ENCODE measurements around the gene INPP5D.
"Not testable (repeated sequence)": the region's sequence is repeated elsewhere in the genome, so short reads cannot be mapped to it uniquely, and the experiment has no call there.

The INPP5D gene

GRCh38 chr2:233178994-233179847 lies 119.1 kb downstream of the INPP5D start:
- no peak for DNase-seq (ENCODE audit: low spot score)

GRCh38 chr2:233179848-233180366 lies 119.8 kb downstream of the INPP5D start:
- no peak for DNase-seq (ENCODE audit: low spot score)

DNA sequence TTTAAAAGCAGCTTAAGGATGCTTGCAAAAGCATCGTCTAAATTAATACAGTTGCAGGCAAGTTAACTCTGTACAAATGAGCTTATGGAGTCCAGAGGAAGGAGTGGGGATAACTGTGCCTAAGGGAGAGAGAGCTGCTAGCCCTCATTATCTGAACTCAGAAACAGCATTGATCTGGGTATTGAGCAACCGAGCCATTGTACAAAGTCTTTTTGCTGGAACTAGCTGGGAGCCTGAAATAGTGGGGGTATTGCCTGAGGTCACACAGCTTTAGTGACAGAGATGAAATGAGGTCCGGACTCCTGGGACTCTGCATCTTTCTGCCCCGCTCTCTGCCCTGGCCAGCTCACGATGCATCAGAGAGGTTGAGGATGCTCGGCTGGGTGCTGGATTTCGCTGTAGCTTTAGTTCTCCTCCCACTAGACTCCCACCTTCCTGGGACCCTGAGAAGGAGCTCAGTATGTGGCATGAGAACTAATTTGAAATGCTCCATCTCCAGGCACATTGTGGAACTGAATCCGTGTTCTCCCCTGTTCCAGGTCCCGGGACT lies 123.8 kb downstream of the INPP5D start:
- no peak for DNase-seq (ENCODE audit: low spot score)

DNA sequence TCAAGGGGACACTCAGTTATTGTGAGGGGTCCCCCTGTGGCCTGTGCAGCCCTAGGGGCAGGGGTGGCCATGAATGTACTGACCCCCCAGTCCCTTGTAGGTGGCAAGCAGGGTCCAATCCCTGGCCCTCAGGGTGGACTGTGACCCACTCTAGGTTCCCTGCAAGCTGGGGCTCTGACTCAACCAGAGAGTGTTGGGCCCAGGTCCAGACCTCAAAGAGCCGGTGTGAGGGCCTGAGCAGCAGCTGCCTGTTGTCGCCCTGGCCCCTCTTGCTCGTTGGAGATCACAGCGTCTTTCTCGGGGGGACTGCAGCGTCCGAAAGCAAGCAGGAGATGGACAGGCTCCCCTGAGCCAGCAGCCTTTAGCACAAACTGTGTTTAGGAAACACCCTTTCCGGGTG lies 124.5 kb downstream of the INPP5D start:
- no peak for DNase-seq (ENCODE audit: low spot score)

- DNase-seq (ENCODE audit: low spot score): no peak
These were observed 125.2 kb downstream of the INPP5D start for GRCh38 chr2:233185330-233185729.

DNA sequence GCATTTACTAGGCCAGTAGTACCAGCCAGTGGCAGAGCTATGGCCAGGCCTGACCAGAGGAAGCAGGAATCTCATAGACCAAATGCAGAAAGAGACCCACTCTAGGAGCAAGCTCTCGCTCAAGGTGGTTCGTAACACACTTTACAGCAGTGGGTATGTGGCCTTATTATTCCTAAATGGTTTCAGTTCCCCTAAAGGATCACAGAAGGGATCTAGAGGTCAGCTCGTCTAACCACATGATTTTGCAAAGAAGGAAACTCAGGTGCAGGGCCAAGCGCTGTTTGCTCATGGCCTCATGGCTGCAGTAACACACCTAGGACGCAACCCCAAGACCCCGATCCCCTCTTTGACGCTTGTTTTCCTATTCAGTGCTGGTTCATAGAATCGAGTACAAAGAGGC lies 125.8 kb downstream of the INPP5D start:
- no peak for DNase-seq (ENCODE audit: low spot score)

- DNase-seq (ENCODE audit: low spot score): no peak
These were observed 126.7 kb downstream of the INPP5D start for GRCh38 chr2:233186851-233187250.

DNA sequence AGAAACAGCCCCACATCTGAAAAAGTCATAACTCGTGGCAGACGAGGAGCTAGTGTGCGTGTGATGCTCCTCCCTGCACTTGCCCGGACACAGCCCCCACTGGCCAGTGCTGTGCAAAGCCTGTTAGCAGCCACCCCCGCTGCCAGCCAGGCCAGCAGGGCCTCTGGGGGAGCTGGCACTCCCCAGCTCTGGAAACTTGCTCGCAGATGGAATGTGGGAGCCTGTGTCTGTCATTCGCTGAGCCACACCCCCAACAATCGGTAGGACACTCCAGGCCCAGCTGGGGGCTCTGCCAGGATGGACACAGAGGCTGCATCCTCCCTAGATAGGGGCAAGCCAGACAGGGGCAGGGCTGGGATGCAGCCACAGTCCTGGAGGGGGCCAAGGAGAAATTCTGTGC lies 128.9 kb downstream of the INPP5D start:
- no peak for DNase-seq (ENCODE audit: low spot score)

DNA sequence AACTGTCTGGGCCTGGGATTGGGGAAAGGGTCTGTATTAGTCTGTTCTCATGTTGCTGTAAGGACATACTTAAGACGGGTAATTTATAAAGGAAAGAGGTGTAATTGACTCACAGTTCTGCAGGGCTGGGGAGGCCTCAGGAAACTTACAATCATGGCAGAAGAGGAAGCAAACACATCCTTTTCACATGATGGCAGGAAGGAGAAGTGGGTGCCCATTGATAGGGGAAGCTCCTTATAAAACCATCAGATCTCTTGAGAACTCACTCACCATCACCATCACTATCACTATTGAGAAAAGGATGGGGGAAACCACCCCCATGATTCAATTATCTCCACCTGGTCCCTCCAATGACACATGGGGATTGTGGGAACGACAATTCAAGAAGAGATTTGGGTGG lies 130.9 kb downstream of the INPP5D start:
- DNase-seq (ENCODE audit: low spot score): not testable (repeated sequence)

- DNase-seq (ENCODE audit: low spot score): no peak
These were observed 133.6 kb downstream of the INPP5D start for GRCh38 chr2:233193738-233194137.

DNA sequence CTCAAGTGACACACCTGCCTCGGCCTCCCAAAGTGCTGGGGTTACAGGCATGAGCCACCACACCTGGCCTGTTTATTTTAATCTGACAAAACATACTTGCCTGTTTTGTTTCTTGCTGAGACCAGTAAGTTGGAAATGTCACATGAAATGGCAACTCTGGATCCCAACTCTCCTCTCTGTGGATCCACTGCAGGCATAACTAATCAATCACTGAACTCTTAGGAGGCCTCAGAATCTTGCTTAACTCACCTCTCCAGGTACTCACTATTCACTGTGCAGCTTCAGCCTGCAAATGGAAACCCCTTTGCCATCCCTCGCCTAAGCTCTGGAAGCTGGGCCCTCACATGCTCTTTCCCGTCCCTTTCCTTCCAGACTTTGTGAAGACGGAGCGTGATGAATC lies 134.9 kb downstream of the INPP5D start:
- no peak for DNase-seq (ENCODE audit: low spot score)

GRCh38 chr2:233197022-233197421 lies 136.9 kb downstream of the INPP5D start:
- no peak for DNase-seq (ENCODE audit: low spot score)

DNA sequence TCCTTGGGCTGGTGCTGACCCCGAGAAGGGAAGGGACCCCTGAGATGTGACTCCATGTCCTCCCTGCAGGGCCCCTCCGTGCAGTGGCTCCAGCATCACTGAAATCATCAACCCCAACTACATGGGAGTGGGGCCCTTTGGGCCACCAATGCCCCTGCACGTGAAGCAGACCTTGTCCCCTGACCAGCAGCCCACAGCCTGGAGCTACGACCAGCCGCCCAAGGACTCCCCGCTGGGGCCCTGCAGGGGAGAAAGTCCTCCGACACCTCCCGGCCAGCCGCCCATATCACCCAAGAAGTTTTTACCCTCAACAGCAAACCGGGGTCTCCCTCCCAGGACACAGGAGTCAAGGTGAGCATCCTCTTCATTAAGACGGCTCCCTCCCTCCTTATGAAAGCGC lies 137.9 kb downstream of the INPP5D start:
- DNase-seq (ENCODE audit: low spot score): no peak

DNA sequence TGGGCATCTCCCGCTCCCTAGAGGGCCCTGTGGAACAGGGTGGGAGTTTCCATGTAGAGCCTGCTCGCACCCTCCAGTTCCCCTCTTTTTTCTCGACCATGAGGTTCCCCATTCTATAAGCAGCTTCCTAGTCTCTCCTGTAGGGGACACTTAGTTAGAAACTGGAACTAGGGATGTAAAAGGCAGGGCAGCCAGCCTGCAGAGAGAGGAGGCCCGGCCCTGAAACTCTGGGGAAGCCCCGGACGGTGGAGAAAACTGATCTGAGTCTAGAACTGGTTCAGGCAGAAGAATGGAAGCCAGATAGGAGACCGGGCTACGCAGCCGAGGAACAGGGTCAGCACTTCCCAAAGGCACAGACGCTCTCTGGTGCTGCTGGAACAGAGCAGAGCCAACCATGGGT lies 139.7 kb downstream of the INPP5D start:
- DNase-seq (ENCODE audit: low spot score): no peak

DNA sequence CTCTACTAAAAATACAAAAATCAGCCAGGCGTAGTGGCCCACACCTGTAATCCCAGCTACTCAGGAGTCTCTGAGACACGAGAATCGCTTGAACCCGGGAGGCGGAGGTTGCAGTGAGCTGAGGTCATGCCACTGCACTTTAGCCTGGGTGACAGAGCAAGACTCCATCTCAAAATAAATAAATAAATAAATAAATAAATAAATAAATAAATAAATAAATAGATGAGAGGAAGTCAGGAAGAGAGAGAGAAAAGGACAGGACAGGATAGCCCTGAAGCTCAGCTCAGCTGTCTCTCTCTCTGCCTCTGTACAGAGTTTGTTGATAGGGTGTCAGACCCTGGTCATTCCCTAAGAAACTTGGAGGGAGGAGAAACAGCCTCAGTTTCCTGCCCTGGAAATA lies 140.6 kb downstream of the INPP5D start:
- not testable (repeated sequence) for DNase-seq (ENCODE audit: low spot score)

GRCh38 chr2:233201258-233202013 lies 141.3 kb downstream of the INPP5D start:
- DNase-seq (ENCODE audit: low spot score): no peak

DNA sequence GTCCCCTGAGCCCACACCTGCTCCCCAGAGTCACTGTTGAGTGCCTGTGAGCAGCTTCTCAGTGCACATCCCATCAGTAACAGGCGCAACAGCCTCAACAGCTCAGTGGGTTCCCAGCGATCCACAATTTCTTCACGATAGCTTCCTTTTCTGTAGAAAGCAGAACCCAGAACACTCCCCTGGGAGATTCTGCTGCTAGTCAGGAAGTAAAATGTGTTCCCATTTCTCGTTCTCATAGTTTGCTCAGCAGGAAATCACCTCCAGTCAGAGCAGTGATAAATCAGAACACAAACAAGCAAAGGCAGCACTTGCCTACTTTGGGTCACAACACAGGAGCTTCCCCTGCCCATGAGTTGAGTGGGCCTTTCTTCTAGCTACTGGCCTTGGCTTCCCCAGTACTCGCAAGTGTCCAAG lies 142.4 kb downstream of the INPP5D start:
- no peak for DNase-seq (ENCODE audit: low spot score)

- DNase-seq (ENCODE audit: low spot score): no peak
These were observed 142.9 kb downstream of the INPP5D start for GRCh38 chr2:233203060-233203459.

- DNase-seq (ENCODE audit: low spot score): no peak
These were observed 144.3 kb downstream of the INPP5D start for GRCh38 chr2:233204286-233204936.

- DNase-seq (ENCODE audit: low spot score): no peak
These were observed 148.4 kb downstream of the INPP5D start for GRCh38 chr2:233208382-233209116.

DNA sequence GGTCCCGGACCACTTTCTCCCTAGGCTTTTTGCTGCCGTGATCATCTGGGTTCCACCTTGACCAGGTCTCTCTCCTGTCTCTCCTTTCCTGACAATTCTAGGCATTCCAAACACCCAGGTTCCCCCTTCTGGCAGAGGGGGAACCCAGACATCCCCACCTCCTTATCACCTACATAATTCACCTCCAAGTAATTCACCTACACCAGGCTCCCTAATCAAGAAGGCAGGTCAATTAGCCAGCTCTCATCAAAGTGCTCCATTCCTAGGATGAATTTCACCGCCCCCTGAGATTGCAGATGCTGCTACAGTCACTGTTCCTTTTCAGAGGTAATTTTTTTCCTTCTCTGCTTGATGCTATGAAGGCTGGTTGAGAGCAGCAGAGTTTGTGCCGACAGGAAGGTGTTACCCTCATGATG lies 149.0 kb downstream of the INPP5D start:
- DNase-seq (ENCODE audit: low spot score): no peak

Measured in ecto neural progenitor cell (in vitro differentiated cells).